Islet precursor cell (in vitro differentiated cells): Measurements from ENCODE around the gene RFC2.
"Not testable (repeated sequence)": the region's sequence is repeated elsewhere in the genome, so short reads cannot be mapped to it uniquely, and the experiment has no call there.

Experiments
- DNase-seq: peaks from one replicate; pipeline ENCODE4 v3.0.0-alpha.2; 2018

RFC2 gene

GRCh38 chr7:74246497-74246896, 7.7 kb downstream of the RFC2 start:
- DNase-seq = no peak

- no peak for DNase-seq
Measured at GRCh38 chr7:74242122-74242443, 12.1 kb downstream of the RFC2 start.

GRCh38 chr7:74240482-74240881, 13.7 kb downstream of the RFC2 start:
- DNase-seq = no peak

- DNase-seq = no peak
Measured at GRCh38 chr7:74236284-74236683, 17.9 kb downstream of the RFC2 start.

- DNase-seq = no peak
Measured at GRCh38 chr7:74235518-74236268, 18.5 kb downstream of the RFC2 start.

- no peak for DNase-seq
Measured at GRCh38 chr7:74233655-74234285, 20.4 kb downstream of the RFC2 start.

- no peak for DNase-seq
Measured at GRCh38 chr7:74231232-74231590, 23.0 kb downstream of the RFC2 start.

- no peak for DNase-seq
Measured at GRCh38 chr7:74230446-74231231, 23.6 kb downstream of the RFC2 start.

GRCh38 chr7:74228951-74229900, 25.0 kb downstream of the RFC2 start:
- no peak for DNase-seq

GRCh38 chr7:74226633-74227032, 27.6 kb downstream of the RFC2 start:
- no peak for DNase-seq

GRCh38 chr7:74225400-74225799, 28.8 kb downstream of the RFC2 start:
- DNase-seq = no peak

GRCh38 chr7:74224907-74225306, 29.3 kb downstream of the RFC2 start:
- DNase-seq = not testable (repeated sequence)

GRCh38 chr7:74224511-74224832, 29.7 kb downstream of the RFC2 start:
- no peak for DNase-seq

GRCh38 chr7:74223711-74224510, 30.3 kb downstream of the RFC2 start:
- no peak for DNase-seq

GRCh38 chr7:74222851-74223710, 31.1 kb downstream of the RFC2 start:
- DNase-seq = no peak

GRCh38 chr7:74221713-74222112, 32.5 kb downstream of the RFC2 start:
- no peak for DNase-seq

GRCh38 chr7:74220229-74220628, 34.0 kb downstream of the RFC2 start:
- DNase-seq = no peak

- no peak for DNase-seq
Measured at GRCh38 chr7:74219416-74219815, 34.8 kb downstream of the RFC2 start.

GRCh38 chr7:74218343-74218698, 35.9 kb downstream of the RFC2 start:
- DNase-seq = no peak

GRCh38 chr7:74217455-74218342, 36.5 kb downstream of the RFC2 start:
- DNase-seq = no peak
